Measurements from ENCODE around the gene SNORC.

DNA sequence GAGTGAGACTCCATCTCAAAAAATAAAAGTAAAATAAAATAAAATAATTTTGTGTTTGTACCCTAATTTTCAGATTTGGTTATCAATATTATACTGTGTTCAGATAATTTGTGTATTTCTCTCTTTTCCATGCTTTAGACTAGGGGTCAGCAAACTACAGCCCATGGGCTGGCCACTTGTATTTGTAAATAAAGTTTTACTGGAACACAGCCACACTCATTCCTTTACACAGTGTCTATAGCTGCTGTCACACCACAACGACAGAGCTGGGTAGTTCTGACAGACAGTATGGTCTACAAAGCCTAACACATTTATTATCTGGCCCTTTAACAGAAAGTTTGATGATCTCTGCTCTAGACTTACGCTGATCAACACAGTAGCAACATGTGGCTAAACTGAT lies 43.8 kb downstream of the SNORC start:
- TF ChIP-seq POLR2A (IDR thresholded peaks at IDR 0.05): no peak
- TF ChIP-seq, protein P1, sequence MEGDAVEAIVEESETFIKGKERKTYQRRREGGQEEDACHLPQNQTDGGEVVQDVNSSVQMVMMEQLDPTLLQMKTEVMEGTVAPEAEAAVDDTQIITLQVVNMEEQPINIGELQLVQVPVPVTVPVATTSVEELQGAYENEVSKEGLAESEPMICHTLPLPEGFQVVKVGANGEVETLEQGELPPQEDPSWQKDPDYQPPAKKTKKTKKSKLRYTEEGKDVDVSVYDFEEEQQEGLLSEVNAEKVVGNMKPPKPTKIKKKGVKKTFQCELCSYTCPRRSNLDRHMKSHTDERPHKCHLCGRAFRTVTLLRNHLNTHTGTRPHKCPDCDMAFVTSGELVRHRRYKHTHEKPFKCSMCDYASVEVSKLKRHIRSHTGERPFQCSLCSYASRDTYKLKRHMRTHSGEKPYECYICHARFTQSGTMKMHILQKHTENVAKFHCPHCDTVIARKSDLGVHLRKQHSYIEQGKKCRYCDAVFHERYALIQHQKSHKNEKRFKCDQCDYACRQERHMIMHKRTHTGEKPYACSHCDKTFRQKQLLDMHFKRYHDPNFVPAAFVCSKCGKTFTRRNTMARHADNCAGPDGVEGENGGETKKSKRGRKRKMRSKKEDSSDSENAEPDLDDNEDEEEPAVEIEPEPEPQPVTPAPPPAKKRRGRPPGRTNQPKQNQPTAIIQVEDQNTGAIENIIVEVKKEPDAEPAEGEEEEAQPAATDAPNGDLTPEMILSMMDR (IDR thresholded peaks at IDR 0.05): no peak

All from right lobe of liver (tissue), 4 donors.